Measurements from ENCODE around the gene PTPRC. TPM values are rescaled to one million over a fixed set of nuclear protein-coding genes. Genes with fewer than 3 reads are reported as not detected.

Gene PTPRC
- total RNA-seq, 1 donor from 2014 or later, result not detected

GRCh38 chr1:198755715-198756114 is 116.9 kb downstream of the PTPRC start:
- no peak for TF ChIP-seq CTCF (IDR thresholded peaks at IDR 0.05; ENCODE audit: unreplicated experiment)
- DNase-seq (ENCODE audit: low spot score in 2 of 2, unreplicated experiment in 2 of 2), result no peak
- H3K27me3 Mint-ChIP-seq (ENCODE audit: low read depth), result peaks cover 3% of the 10 kb centered on the region
- no peak overlapping the region for H3K4me3 Mint-ChIP-seq
- H3K36me3 Mint-ChIP-seq, result no peaks in the 10 kb centered on the region
- H3K4me1 Mint-ChIP-seq, result peaks cover 4% of the 10 kb centered on the region
- H3K27ac Mint-ChIP-seq, result no peak overlapping the region
- H3K9me3 Mint-ChIP-seq, result no peaks in the 10 kb centered on the region

DNA sequence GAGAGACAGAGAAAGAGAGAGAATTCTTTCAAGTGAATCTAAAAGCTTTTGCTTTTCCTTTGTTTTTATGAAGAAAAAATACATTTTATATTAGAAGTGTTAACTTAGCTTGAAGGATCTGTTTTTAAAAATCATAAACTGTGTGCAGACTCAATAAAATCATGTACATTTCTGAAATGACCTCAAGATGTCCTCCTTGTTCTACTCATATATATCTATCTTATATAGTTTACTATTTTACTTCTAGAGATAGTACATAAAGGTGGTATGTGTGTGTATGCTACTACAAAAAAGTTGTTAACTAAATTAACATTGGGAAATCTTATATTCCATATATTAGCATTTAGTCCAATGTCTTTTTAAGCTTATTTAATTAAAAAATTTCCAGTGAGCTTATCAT is 117.6 kb downstream of the PTPRC start:
- no peak for DNase-seq (ENCODE audit: low spot score in 2 of 2, unreplicated experiment in 2 of 2)
- H3K9me3 Mint-ChIP-seq, result no peaks in the 10 kb centered on the region
- H3K4me1 Mint-ChIP-seq, result peaks cover 4% of the 10 kb centered on the region
- no peaks in the 10 kb centered on the region for H3K36me3 Mint-ChIP-seq
- H3K27me3 Mint-ChIP-seq (ENCODE audit: low read depth), result peaks cover 1% of the 10 kb centered on the region
- no peak overlapping the region for H3K27ac Mint-ChIP-seq
- H3K4me3 Mint-ChIP-seq, result no peak overlapping the region
- peak; percentile 19 for TF ChIP-seq CTCF (IDR thresholded peaks at IDR 0.05; ENCODE audit: unreplicated experiment)

DNA sequence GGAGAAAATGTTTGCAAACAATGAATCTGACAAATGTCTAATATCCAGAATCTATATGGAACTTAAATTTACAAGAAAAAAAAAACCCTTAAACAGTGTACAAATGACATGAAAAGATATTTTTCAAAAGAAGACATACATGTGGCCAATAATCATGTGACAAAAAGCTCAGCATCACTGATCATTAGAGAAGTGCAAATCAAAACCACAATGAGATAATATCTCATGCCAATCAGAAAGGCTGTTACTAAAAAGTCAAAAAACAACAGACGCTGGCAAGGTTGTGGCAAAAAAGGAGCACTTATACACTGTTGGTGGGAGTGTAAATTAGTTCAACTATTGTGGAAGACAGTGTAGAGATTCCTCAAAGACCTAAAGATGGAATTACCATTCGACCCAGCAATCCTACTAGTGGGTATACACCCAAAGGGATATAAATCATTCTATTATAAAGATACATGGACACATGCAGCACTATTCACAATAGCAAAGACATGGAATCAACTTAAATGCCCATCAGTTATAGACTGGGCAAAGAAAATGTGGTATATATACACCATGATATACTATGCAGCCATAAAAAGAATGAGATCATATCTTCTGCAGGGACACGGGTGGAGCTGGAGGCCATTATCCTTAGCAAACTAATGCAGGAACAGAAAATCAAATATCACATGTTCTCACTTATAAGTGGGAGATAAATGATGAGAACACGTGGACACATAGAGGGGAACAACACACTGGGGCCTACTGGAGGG is 123.2 kb downstream of the PTPRC start:
- Mint-ChIP-seq H3K36me3 (no peaks in the 10 kb centered on the region), H3K27ac (no peak overlapping the region), H3K9me3 (no peaks in the 10 kb centered on the region), H3K4me3 (no peak overlapping the region), H3K27me3 (ENCODE audit: low read depth) (peaks cover 1% of the 10 kb centered on the region), H3K4me1 (peaks cover 13% of the 10 kb centered on the region)
- no peak for DNase-seq (ENCODE audit: low spot score in 2 of 2, unreplicated experiment in 2 of 2)
- TF ChIP-seq CTCF (IDR thresholded peaks at IDR 0.05; ENCODE audit: unreplicated experiment), result no peak

GRCh38 chr1:198763298-198763714 is 124.5 kb downstream of the PTPRC start:
- Mint-ChIP-seq H3K4me1 (peaks cover 13% of the 10 kb centered on the region), H3K4me3 (no peak overlapping the region), H3K9me3 (no peaks in the 10 kb centered on the region), H3K27ac (no peak overlapping the region), H3K36me3 (no peaks in the 10 kb centered on the region), H3K27me3 (ENCODE audit: low read depth) (no peaks in the 10 kb centered on the region)
- TF ChIP-seq CTCF (IDR thresholded peaks at IDR 0.05; ENCODE audit: unreplicated experiment), result no peak
- DNase-seq (ENCODE audit: low spot score in 2 of 2, unreplicated experiment in 2 of 2), result no peak

GRCh38 chr1:198764748-198765147 is 125.9 kb downstream of the PTPRC start:
- Mint-ChIP-seq H3K36me3 (no peaks in the 10 kb centered on the region), H3K27me3 (ENCODE audit: low read depth) (no peaks in the 10 kb centered on the region), H3K4me1 (peaks cover 13% of the 10 kb centered on the region), H3K9me3 (no peaks in the 10 kb centered on the region), H3K27ac (no peak overlapping the region), H3K4me3 (no peak overlapping the region)
- no peak for TF ChIP-seq CTCF (IDR thresholded peaks at IDR 0.05; ENCODE audit: unreplicated experiment)
- DNase-seq (ENCODE audit: low spot score in 2 of 2, unreplicated experiment in 2 of 2), result no peak
